HepG2 (cell line): Measurements from ENCODE around the gene AADACL2. TPM values are rescaled to one million over a fixed set of nuclear protein-coding genes. Genes with fewer than 3 reads are reported as not detected.

Experiments used
- ATAC-seq: fragments of 200-7000 bp; cut with Tn5 transposase; 3 replicates; pipeline ENCODE4 v1.9.1; 2020; ENCODE audit warnings: mild to moderate bottlenecking, moderate library complexity
- BruUV-seq: library from RNA; stranded (reverse); fragments of 400-500 nt; replicated peaks from 2 replicates; lab custom pipeline; 2021; lab: Mats Ljungman, UMichigan
- CTCF ChIA-PET: fragments of 300-600 bp; formaldehyde crosslinking; extraction: SDS; loops from one replicate; lab custom pipeline; 2021; ENCODE audit warnings: low total read pairs, inconsistent platforms, low intra/inter-chr PET ratio; lab: Yijun Ruan, JAX
- POLR2A ChIA-PET: fragments of 350-600 bp; sonication (Branson Sonifier 250); formaldehyde crosslinking; loops from one replicate; lab custom pipeline; 2020; ENCODE audit warnings: antibody characterized with exemption, inconsistent platforms; lab: Yijun Ruan, JAX
- DNase-seq: peaks from one replicate; pipeline ENCODE4 v3.0.0-alpha.2; 2015; ENCODE audit warnings: low spot score
- FAIRE-seq: peaks from 3 replicates; lab custom pipeline; 2011; peaks lifted over from hg19 to GRCh38; lab: Jason Lieb, UNC
- H2AFZ ChIP-seq: one replicate; pipeline ENCODE4 v1.6.1; 2011; ENCODE audit warnings: low read length, inconsistent platforms
- H3K27ac ChIP-seq: fragments of 300-600 bp; 3 replicates; pipeline ENCODE4 v1.8.0; 2011; ENCODE audit warnings: mixed run types, mild to moderate bottlenecking, mixed read lengths, low read length, inconsistent platforms; ENCODE audit not compliant: insufficient read depth; ENCODE audit errors: extremely low read length
- H3K27me3 ChIP-seq, 2 experiments: fragments of 200-600 bp in 1 of 2; 2 replicates in 1 of 2; 3 replicates in 1 of 2; pipeline versions ENCODE4 v1.6.0 to v1.8.0; 2011; ENCODE audit warnings: low read length in 2 of 2, mild to moderate bottlenecking in 2 of 2, moderate library complexity in 2 of 2, inconsistent platforms in 1 of 2; ENCODE audit not compliant: insufficient read depth in 2 of 2, control insufficient read depth in 1 of 2
- H3K36me3 ChIP-seq, 2 experiments: fragments of 200-600 bp in 1 of 2; replicated peaks in 1 of 2; 2 replicates in 1 of 2; 3 replicates in 1 of 2; pipeline versions ENCODE4 v1.5.1 to v1.8.0; 2011; ENCODE audit warnings: low read length in 2 of 2, inconsistent platforms in 1 of 2; ENCODE audit not compliant: insufficient read depth in 2 of 2, control insufficient read depth in 1 of 2
- H3K4me1 ChIP-seq: 2 replicates; pipeline ENCODE4 v1.5.1; 2012; ENCODE audit warnings: low read length, inconsistent platforms; ENCODE audit not compliant: insufficient read depth
- H3K4me2 ChIP-seq: 2 replicates; pipeline ENCODE4 v1.6.0; 2011; ENCODE audit warnings: low read depth, low read length, inconsistent platforms
- H3K4me3 ChIP-seq, 3 experiments: fragments of 200-600 bp in 1 of 3; sonication (generic), shearing (Covaris generic) in 1 of 3; replicated peaks in 1 of 3; 2 replicates each; pipeline ENCODE4 v1.5.1; 2011 to 2016; ENCODE audit warnings: low read length in 3 of 3, inconsistent platforms in 2 of 3, low read depth in 2 of 3, mild to moderate bottlenecking in 2 of 3, control low read depth in 1 of 3, mixed read lengths in 1 of 3; ENCODE audit not compliant: insufficient read depth in 1 of 3
- H3K79me2 ChIP-seq: one replicate; pipeline ENCODE4 v1.6.1; 2011; ENCODE audit warnings: low read length, inconsistent platforms; ENCODE audit not compliant: insufficient read depth
- H3K9ac ChIP-seq: 2 replicates; pipeline ENCODE4 v1.6.0; 2011; ENCODE audit warnings: mild to moderate bottlenecking, low read depth, low read length, inconsistent platforms; ENCODE audit not compliant: insufficient read depth
- H3K9me3 ChIP-seq: 2 replicates; pipeline ENCODE4 v1.5.1; 2012; ENCODE audit warnings: mild to moderate bottlenecking, low read length
- H4K20me1 ChIP-seq: 2 replicates; pipeline ENCODE4 v1.6.0; 2011; ENCODE audit warnings: inconsistent platforms, mild to moderate bottlenecking, low read length, moderate library complexity; ENCODE audit not compliant: insufficient read depth
- HES4 ChIP-seq: sonication (generic); formaldehyde crosslinking; IDR thresholded peaks from 2 replicates; pipeline ENCODE4 v1.9.0; 2021; ENCODE audit warnings: mild to moderate bottlenecking, missing genetic modification reagents, borderline replicate concordance
- HMG20A ChIP-seq: IDR thresholded peaks from 2 replicates; pipeline ENCODE4 v1.6.1; 2016; ENCODE audit warnings: borderline replicate concordance
- PHF5A ChIP-seq: IDR thresholded peaks from one replicate; pipeline ENCODE4 v1.6.1; 2018; ENCODE audit warnings: low read depth, missing genetic modification reagents; ENCODE audit not compliant: unreplicated experiment
- YEATS2 ChIP-seq: sonication (generic); formaldehyde crosslinking; IDR thresholded peaks from 2 replicates; pipeline ENCODE4 v1.4.0; 2020; ENCODE audit warnings: missing genetic modification reagents, borderline replicate concordance
- ZNF3 ChIP-seq: IDR thresholded peaks from 2 replicates; pipeline ENCODE4 v1.7.0; 2017; ENCODE audit warnings: inconsistent platforms
- WGBS: methylation state at CpG from one replicate; pipeline ENCODE4 v1.1.6; 2017; ENCODE audit warnings: low lambda C conversion rate; 5-methylcytosine and 5-hydroxymethylcytosine counted together
- in situ Hi-C: cut with HindIII; loops from 2 replicates; pipeline ENCODE4 v1.10.0; 2017; ENCODE audit warnings: low pct_unique_long_range_greater_than_20kb; ENCODE audit not compliant: extremely low pct_ligation_motif_present
- intact Hi-C: fragments of 100-400 bp; cut with micrococcal nuclease; formaldehyde crosslinking; loops from one replicate; pipeline ENCODE4 v1.10.0; 2022; ENCODE audit not compliant: unreplicated experiment
- polyA plus RNA-seq, 8 experiments: library from polyadenylated mRNA; depleted of rRNA in 3 of 8; stranded (reverse) in 7 of 8; unstranded in 1 of 8; fragments of >200 nt; fragmentation: Illumina TruSeq in 4 of 8; extraction: Trizol in 4 of 8; gene quantifications; 2 replicates each; pipeline versions ENCODE4 v1.2.1 to v1.2.3, GENCODE V29; 2011 to 2016; ENCODE audit warnings: low read depth in 4 of 8, missing spikeins in 1 of 8, mixed read lengths in 1 of 8; ENCODE audit not compliant: insufficient read depth in 1 of 8
- total RNA-seq, 5 experiments: library from RNA; depleted of rRNA; stranded (reverse); fragments of >200 nt; fragmentation: Illumina TruSeq; extraction: Trizol; gene quantifications; 2 replicates each; pipeline ENCODE4 v1.2.3, GENCODE V29; 2016; ENCODE audit warnings: low read depth in 1 of 5

The AADACL2 gene
- total and polyA plus RNA-seq, 2 of the 13 experiments (the other 11 are each of a cell fraction or from before 2014, with no cell fraction given) = not detected

GRCh38 chr3:151768393-151768930 is 34.7 kb downstream of the AADACL2 start:
- no peak for ATAC-seq
- H3K4me2 ChIP-seq = peak overlapping the region; percentile 21; the same call in 1 of the 2 replicates
- H3K27ac ChIP-seq = peak overlapping the region; percentile 100
- no TSS peak for BruUV-seq
- H3K9me3 ChIP-seq = no peaks in the 10 kb centered on the region
- DNase-seq = no peak
- POLR2A ChIA-PET = no interaction called here
- WGBS = 96% methylated on average over 1 of the region's 1 CpG
- intact Hi-C loops = no loop called here
- H3K27me3 ChIP-seq = no peaks in the 10 kb centered on the region
- no peaks in the 10 kb centered on the region for H3K79me2 ChIP-seq
- H3K36me3 ChIP-seq = no peaks in the 10 kb centered on the region
- H4K20me1 ChIP-seq = no peaks in the 10 kb centered on the region
- peak overlapping the region; percentile 46 for H2AFZ ChIP-seq
- no peak overlapping the region; a peak in 1 of 6 replicates for H3K4me3 ChIP-seq
- TF ChIP-seq YEATS2 (CRISPR knock-in tag) = no peak
- TF ChIP-seq ZNF3 (CRISPR knock-in tag) = no peak
- TF ChIP-seq HMG20A = 0 out of 2 replicates have a peak, but pooled peaks have one; percentile 3
- H3K9ac ChIP-seq = peak overlapping the region; percentile 41
- CTCF ChIA-PET = no interaction called here
- in situ Hi-C loops = no loop called here
- no peak for FAIRE-seq
- peaks cover 58% of the 10 kb centered on the region for H3K4me1 ChIP-seq

GRCh38 chr3:151769175-151769574 is 35.4 kb downstream of the AADACL2 start:
- Histone ChIP-seq H2AFZ (no peak overlapping the region), H3K36me3 (no peaks in the 10 kb centered on the region), H3K27me3 (no peaks in the 10 kb centered on the region), H3K9me3 (no peaks in the 10 kb centered on the region), H3K4me3 (no peak overlapping the region), H3K4me2 (peak overlapping the region; percentile 22; the same call in 1 of the 2 replicates), H3K9ac (peak overlapping the region; percentile 67), H4K20me1 (no peaks in the 10 kb centered on the region), H3K4me1 (peaks cover 59% of the 10 kb centered on the region), H3K27ac (peak overlapping the region; percentile 100), H3K79me2 (no peaks in the 10 kb centered on the region)
- BruUV-seq = no TSS peak
- no peak for DNase-seq
- ChIA-PET POLR2A (no interaction called here), CTCF (no interaction called here)
- in situ Hi-C loops = no loop called here
- FAIRE-seq = no peak
- TF ChIP-seq PHF5A (CRISPR knock-in tag) = peak; percentile 6
- TF ChIP-seq HES4 (CRISPR knock-in tag) = no peak
- ATAC-seq = no peak
- intact Hi-C loops = no loop called here
- 94% methylated on average over 2 of the region's 2 CpGs for WGBS
